NCI-H82 treated with DMSO at 0.1 percent for 48 hours (cell line): ENCODE measurements around the gene PURA.

Experiments used
- DNase-seq: peaks from one replicate; lab custom pipeline; 2025; ENCODE audit not compliant: unreplicated experiment; lab: John Stamatoyannopoulos, UW

PURA gene

GRCh38 chr5:140113699-140114263, at the start of gene PURA:
PURA (plus strand) TSS chr5:140114109; CDS start chr5:140114182, 73 bp downstream.
- DNase-seq = peak; percentile 89

GRCh38 chr5:140072812-140073211, 41.1 kb upstream of the PURA start:
- no peak for DNase-seq

GRCh38 chr5:140073296-140073695, 40.6 kb upstream of the PURA start:
- DNase-seq = no peak

- DNase-seq = no peak
Observed at GRCh38 chr5:140075371-140075770, 38.5 kb upstream of the PURA start.

GRCh38 chr5:140076142-140076541, 37.8 kb upstream of the PURA start:
- DNase-seq = no peak

GRCh38 chr5:140076788-140077187, 37.1 kb upstream of the PURA start:
- no peak for DNase-seq

GRCh38 chr5:140083120-140083519, 30.8 kb upstream of the PURA start:
- DNase-seq = no peak

- no peak for DNase-seq
Observed at GRCh38 chr5:140083650-140084049, 30.3 kb upstream of the PURA start.

- no peak for DNase-seq
Observed at GRCh38 chr5:140084541-140084940, 29.4 kb upstream of the PURA start.

GRCh38 chr5:140090251-140090650, 23.7 kb upstream of the PURA start:
- no peak for DNase-seq

GRCh38 chr5:140093179-140093578, 20.7 kb upstream of the PURA start:
- DNase-seq = no peak

GRCh38 chr5:140093866-140094265, 20.0 kb upstream of the PURA start:
- no peak for DNase-seq

- no peak for DNase-seq
Observed at GRCh38 chr5:140094889-140095288, 19.0 kb upstream of the PURA start.

- DNase-seq = no peak
Observed at GRCh38 chr5:140101179-140101578, 12.7 kb upstream of the PURA start.

GRCh38 chr5:140103154-140103553, 10.8 kb upstream of the PURA start:
- DNase-seq = no peak

- no peak for DNase-seq
Observed at GRCh38 chr5:140104100-140104499, 9.8 kb upstream of the PURA start.

- DNase-seq = no peak
Observed at GRCh38 chr5:140106101-140106500, 7.8 kb upstream of the PURA start.

- DNase-seq = no peak
Observed at GRCh38 chr5:140106805-140107311, 7.1 kb upstream of the PURA start.

- DNase-seq = peak; percentile 67
Observed at GRCh38 chr5:140107312-140108092, 6.4 kb upstream of the PURA start.

- no peak for DNase-seq
Observed at GRCh38 chr5:140108093-140109017, 5.6 kb upstream of the PURA start.

- DNase-seq = no peak
Observed at GRCh38 chr5:140109018-140109758, 4.7 kb upstream of the PURA start.
